ENCODE measurements around the gene HOXA3.

DNA sequence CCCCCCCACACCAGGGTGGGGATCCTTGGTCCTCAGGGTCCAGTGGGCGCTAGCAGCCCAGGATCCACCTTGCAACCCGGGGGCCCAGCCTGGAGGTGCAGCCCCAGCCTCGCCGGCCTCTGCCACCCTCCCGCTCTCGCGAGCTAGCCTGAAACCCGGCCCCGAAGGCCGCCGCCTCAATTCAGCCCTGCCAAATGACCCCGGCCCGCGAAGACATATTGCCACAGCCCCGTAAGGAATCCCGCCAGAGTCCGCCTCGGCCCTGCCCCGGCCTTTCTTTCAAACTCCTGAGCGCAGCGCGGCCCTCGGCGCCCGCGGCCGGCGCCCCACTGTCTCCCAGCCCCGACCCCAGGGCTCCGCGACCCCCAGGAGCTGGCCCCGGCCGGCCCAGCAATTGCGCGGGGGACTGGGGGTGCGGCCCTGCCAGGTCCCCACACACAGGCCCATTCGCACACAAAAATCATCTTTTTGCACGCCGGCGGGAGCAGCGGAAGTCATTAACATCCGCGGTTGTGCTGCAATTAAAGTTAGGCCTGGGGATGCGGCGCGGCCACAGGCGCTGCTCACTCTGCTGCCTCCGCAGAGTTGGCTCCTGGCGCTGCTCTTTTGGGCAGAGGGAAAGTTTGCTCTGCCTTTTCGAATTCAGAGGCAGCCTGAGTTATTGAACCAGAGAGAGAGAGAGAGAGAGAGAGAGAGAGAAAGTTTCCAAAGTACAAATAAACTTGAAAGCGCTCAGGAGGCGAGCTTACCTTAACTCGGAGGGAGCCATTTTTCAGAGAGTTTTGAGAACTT is 12.9 kb downstream of the HOXA3 start:
- no peak for TF ChIP-seq FOSL2 (IDR thresholded peaks at IDR 0.05; ENCODE audit: borderline replicate concordance, low read depth)
- TF ChIP-seq CHD2 (IDR thresholded peaks at IDR 0.05; ENCODE audit: low read length, partially characterized antibody): no peak
- no peak for TF ChIP-seq GABPA (IDR thresholded peaks at IDR 0.05; ENCODE audit: low read depth)
- TF ChIP-seq, protein P1, sequence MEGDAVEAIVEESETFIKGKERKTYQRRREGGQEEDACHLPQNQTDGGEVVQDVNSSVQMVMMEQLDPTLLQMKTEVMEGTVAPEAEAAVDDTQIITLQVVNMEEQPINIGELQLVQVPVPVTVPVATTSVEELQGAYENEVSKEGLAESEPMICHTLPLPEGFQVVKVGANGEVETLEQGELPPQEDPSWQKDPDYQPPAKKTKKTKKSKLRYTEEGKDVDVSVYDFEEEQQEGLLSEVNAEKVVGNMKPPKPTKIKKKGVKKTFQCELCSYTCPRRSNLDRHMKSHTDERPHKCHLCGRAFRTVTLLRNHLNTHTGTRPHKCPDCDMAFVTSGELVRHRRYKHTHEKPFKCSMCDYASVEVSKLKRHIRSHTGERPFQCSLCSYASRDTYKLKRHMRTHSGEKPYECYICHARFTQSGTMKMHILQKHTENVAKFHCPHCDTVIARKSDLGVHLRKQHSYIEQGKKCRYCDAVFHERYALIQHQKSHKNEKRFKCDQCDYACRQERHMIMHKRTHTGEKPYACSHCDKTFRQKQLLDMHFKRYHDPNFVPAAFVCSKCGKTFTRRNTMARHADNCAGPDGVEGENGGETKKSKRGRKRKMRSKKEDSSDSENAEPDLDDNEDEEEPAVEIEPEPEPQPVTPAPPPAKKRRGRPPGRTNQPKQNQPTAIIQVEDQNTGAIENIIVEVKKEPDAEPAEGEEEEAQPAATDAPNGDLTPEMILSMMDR (IDR thresholded peaks at IDR 0.05): no peak
- TF ChIP-seq POLR2AphosphoS5 (IDR thresholded peaks at IDR 0.05; ENCODE audit: low read depth, low read length): no peak
